CD4-positive, alpha-beta T cell treated with Interleukin-15 for 4 hours (primary cell): ENCODE measurements around the gene SLC35G2.
A peak's percentile ranks its signal among the peaks of the same experiment; 100 is the strongest.
"Not testable (repeated sequence)": the region's sequence is repeated elsewhere in the genome, so short reads cannot be mapped to it uniquely, and the experiment has no call there.

Experiments
- DNase-seq: peaks from one replicate; pipeline ENCODE4 v3.0.0-alpha.2; 2020; ENCODE audit warnings: low spot score

Gene SLC35G2

DNA sequence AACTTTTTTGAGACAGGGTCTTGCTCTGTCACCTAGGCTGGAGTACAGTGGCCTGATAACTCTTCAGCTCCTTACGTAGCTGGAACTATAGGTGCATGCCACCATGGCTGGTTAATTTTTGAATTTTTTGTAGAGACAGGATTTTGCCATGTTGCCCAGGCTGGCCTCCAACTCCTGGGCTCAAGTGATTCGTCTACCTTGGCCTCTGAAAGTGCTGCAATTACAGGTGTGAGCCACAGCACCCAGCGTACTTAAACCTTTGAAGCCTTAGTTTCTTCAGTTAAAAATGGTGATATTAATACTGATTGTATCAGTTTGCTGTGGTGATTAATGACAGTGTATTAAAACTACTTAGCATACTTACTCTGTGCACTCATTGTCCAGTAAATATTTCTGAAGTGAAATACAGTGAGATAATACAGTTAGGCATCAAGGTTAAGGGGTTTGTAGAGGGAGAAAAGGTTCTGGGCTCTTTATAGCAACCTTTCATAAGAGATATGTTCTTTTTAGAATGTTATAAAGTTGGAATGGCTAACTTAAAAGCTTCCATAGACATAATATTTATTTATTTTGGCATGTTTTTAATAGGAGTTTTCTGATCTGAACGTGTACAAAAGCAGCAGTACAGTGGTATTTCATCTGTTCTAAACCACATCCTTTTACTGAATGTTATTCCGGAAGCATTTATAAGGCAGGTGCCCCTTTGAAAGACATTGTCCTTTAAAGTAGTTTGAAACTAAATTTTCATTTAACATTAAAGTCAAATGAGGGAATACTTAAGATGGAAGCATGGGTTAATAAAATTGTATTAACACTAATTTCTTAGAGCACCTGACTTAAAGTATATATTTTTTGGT, 66.7 kb downstream of the SLC35G2 start:
- DNase-seq: peak; percentile 27

GRCh38 chr3:136889947-136890346, 71.0 kb downstream of the SLC35G2 start:
- DNase-seq: no peak

DNA sequence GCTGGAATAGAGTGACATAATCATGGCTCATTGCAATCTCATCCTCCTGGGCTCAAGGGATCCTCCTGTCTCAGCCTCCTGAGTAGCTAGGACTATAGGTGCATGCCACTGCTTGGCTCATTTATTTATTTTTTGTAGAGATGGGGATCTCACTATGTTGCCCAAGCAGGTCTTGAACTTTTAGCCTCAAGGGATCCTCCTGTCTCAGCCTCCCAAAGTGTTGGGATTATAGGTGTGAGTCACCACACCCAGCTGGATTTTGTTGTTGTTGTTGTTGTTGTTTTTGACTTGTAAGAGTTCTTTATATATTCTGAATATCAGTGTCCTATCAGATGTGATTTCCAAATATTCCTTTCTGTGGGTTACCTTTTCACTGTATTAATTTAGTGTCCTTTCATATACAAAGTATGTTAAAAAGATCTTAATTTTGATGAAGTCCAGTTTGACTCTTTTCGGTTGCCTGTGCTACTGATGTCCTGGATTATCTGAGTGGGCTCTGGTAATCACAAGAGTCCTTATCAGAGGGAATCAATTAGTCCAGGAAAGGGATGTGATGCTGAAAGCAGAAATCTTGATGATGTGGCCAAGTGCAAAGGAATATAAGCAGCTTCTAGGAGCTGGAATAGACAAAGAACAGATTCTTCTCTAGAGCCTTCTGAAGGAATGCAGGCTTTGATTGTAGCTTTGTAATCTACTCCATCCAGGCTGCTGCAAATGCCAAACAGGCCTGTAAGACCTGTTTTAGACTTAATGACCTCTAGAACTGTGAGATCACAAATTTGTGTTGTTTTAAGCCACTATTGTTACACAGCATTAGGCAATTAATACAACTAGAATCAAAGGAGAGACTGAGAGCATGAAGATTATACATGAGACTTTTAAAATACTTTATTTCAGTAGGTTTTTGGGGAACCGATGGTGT, 73.3 kb downstream of the SLC35G2 start:
- DNase-seq: no peak

GRCh38 chr3:136893848-136894443, 75.0 kb downstream of the SLC35G2 start:
- DNase-seq: no peak

GRCh38 chr3:136897171-136897570, 78.2 kb downstream of the SLC35G2 start:
- not testable (repeated sequence) for DNase-seq

DNA sequence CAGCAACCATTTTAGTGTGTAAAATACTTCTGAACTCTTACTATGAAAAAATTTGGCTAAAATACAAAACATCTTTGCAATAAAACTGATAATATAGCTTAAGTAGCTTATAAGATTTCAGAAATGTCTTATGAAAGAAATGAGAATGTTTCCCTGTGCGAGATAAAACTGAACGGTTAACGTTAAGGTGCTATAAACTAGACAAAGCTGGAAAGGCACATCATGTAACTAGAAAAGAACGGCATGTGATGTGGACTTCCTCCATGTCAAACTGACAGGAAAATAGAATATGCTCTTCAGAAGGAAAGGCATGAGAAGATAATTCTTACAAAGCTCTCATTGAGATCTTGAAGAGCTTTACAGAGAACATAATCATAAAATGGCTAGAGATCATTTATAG, 79.6 kb downstream of the SLC35G2 start:
- DNase-seq: no peak

GRCh38 chr3:136898954-136899353, 80.0 kb downstream of the SLC35G2 start:
- no peak for DNase-seq

GRCh38 chr3:136899622-136900158, 80.8 kb downstream of the SLC35G2 start:
- DNase-seq: no peak

GRCh38 chr3:136900694-136901093, 81.8 kb downstream of the SLC35G2 start:
- not testable (repeated sequence) for DNase-seq

DNA sequence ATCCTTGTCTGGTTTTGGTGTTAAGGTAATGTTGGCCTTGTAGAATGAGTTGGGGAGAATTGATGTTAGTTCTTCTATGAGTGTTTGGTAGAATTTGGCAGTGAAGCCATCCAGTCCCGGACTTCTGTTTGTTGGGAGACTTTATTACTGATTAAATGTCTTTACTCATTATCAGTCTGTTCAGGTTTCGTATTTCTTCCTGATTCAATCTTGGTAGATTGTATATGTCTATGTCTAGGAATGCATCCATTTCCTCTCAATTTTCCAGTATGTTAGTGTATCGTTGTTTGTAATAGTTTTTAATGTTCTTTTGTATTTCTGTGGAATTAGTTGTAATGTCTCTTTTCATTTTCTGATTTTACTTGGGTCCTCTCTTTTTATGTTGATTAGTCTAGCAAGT, 82.5 kb downstream of the SLC35G2 start:
- DNase-seq: no peak

DNA sequence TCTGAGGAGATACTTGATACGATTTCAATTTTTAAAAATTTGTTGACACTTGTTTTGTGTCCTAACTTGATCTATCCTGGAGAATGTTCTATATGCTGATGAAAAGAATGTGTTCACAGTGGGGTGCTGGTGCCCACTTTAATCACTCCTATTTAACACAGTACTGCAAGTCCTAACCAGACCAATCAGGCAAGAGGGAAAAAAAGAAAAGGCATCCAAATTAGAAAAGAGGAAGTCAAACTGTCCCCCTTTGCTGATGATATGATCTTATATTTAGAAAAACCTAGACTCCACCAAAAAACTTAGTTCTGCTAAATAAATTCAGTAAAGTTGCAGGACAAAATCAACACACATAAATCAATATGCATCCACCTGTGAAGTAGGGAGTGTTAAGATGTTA, 83.6 kb downstream of the SLC35G2 start:
- not testable (repeated sequence) for DNase-seq

- DNase-seq: no peak
Measured at GRCh38 chr3:136903899-136904298, 85.0 kb downstream of the SLC35G2 start.

- no peak for DNase-seq
Measured at GRCh38 chr3:136904746-136905145, 85.8 kb downstream of the SLC35G2 start.
